ENCODE measurements around the gene TEX26. TPM values are rescaled to one million over a fixed set of nuclear protein-coding genes. Genes with fewer than 3 reads are reported as not detected.
A peak's percentile ranks its signal among the peaks of the same experiment; 100 is the strongest.

TEX26 gene
- total RNA-seq: not detected
- not detected for polyA plus RNA-seq

DNA sequence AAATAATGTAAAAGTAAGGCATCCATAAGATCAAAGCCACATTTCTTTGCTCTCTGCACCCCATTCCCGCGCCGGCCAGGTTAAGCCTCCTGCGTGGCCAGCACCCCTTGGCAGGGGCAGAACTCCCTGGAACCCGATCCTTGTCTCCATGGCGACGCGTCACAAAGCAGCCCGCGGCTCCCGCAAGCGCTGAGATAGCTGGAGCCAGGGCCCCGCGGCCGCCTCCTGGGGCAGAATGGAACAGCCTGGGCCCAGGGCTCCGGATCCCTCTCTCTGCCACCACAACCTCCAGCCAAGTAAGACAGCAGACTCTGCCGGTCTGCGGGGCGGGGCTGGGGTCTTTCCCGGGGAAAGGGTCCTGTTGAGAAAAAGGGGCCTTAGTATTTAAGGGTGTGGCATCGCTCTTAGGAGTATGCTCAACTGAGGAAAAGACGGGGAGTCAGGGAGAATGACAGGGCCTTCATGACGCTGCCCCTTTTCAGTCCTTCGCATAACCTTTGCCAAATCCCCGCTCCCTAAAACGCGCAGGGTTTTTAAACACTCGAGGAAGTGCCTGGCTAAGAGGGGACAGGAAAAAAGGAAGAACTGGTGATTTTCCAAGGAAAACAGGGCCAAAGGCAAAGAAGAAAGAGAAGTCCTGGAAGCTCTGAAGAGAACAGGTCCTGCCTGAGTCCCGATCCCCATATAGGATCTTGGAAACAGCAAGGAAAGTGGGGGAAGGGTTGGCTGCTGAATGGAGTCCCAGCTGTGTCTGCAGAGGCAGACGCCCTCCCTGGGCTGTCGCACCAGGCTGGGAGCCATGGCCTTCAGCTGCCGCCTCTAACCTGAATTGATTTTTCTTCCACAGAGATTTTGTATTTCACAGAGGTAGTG, at the start of gene TEX26:
Gene TEX26, plus strand, starts transcription at position 176 of the 873 bp plus-strand sequence. Its CDS starts 60 bp downstream, at position 236.
- Mint-ChIP-seq H3K9me3 (peaks cover 0 to 11% (median under 1%) of the 10 kb centered on the region in 8 donors), H3K4me3 (no peak within 1 kb of the TSS), H3K27ac (no peak within 1 kb of the TSS), H3K4me1 (no peaks in the 10 kb centered on the region), H3K27me3 (peaks cover 39 to 40% of the 10 kb centered on the region in 2 donors), H3K36me3 (no peaks in the 10 kb centered on the region)
- H3K4me3 ChIP-seq (ENCODE audit: low read length in 2 of 2): no peak within 1 kb of the TSS
- CTCF ChIA-PET (ENCODE audit: partially characterized antibody): no interaction called here
- no peak within 1 kb of the TSS for H3K27ac ChIP-seq (ENCODE audit: low read depth, low read length)
- no peaks in the 10 kb centered on the region for H3K9me3 ChIP-seq (ENCODE audit: control insufficient read depth in 1 of 2, low read length in 2 of 2)
- H3K36me3 ChIP-seq (ENCODE audit: insufficient read depth, low read length): no peaks in the 10 kb centered on the region
- no peaks in the 10 kb centered on the region for H3K27me3 ChIP-seq (ENCODE audit: insufficient read depth, low read length)
- no peaks in the 10 kb centered on the region for H3K4me1 ChIP-seq (ENCODE audit: insufficient read depth, low read length)
- POLR2A ChIA-PET (ENCODE audit: partially characterized antibody): no interaction called here
- DNase-seq: no peak
- intact Hi-C loops (cut with micrococcal nuclease): no loop called here

DNA sequence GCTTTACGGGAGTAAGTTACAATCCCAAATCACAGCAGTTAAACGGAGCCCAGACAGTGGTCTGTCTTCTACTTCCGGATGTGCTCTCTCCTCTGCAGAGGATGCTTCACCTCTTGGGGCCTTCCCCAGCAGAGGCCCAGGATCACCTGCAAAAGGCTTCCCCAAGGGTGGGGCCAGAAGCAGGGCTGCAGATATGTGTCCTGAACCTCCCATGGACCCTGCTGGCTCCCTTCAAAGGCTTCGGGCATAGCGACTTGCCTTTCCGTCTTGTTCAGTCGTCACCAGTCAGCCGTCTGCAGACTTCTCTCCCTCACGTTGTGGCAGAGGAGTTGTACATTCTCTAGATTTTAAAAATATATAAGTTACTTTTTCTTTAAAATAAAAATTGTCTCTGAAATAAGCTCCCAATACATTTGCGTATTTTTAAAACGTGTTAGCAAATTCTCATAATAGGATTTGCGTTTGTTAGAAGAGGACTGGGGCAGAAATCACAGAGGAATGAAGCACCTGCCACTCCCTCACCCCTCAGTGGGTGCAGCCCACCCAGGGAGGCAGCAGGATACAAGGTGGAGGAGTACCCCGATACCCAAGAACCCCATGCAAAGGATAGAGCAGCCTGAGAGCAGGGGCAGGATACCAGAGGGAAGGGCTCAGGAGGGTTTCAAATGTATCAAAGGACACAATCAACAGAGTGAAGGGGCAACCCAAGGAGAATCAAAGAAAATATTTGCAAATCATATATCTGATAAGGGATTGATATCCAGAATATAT, 49.3 kb upstream of the TEX26 start:
- no peak overlapping the region for H3K4me3 Mint-ChIP-seq
- intact Hi-C loops (cut with micrococcal nuclease): no loop called here
- CTCF ChIA-PET (ENCODE audit: partially characterized antibody): no interaction called here

DNA sequence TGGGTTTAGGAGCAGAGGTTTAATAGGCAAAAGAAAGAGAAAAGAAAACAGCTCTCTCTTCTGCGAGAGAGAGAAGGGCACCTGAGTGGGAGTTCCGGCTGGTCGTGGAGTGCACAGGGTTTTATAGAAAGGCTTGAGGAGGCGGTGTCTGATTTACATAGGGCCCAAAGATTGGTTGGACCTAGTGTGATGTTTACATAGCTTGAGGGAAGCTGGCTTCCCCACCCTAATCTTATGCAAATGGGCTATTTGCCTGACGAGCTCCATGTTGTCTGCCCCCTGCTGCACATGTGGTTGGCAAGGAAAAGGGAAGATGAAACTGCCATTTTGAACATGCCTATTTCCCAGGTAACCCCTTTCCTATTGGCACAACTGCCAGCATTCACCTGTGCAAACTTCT, 47.9 kb upstream of the TEX26 start:
- no peak overlapping the region for H3K27ac ChIP-seq (ENCODE audit: low read depth, low read length)
- Mint-ChIP-seq H3K27me3 (peaks cover 11 to 18% of the 10 kb centered on the region in 2 donors), H3K27ac (no peak overlapping the region), H3K36me3 (peaks cover 2 to 7% of the 10 kb centered on the region in 2 donors), H3K9me3 (peaks cover 0 to 39% (median 20%) of the 10 kb centered on the region in 8 donors), H3K4me1 (peaks cover 0 to 6% (median under 1%) of the 10 kb centered on the region in 4 donors), H3K4me3 (no peak overlapping the region)
- H3K4me3 ChIP-seq (ENCODE audit: low read length in 2 of 2): no peak overlapping the region
- ChIA-PET POLR2A (ENCODE audit: partially characterized antibody) (no interaction called here), CTCF (ENCODE audit: partially characterized antibody) (interaction anchor here (0.8 kb wide), 1 partner anchor 8 kb away, joined by 3 read pairs; no protein-coding TSS in a partner anchor)
- no peaks in the 10 kb centered on the region for H3K4me1 ChIP-seq (ENCODE audit: insufficient read depth, low read length)
- H3K27me3 ChIP-seq (ENCODE audit: insufficient read depth, low read length): no peaks in the 10 kb centered on the region
- no peaks in the 10 kb centered on the region for H3K9me3 ChIP-seq (ENCODE audit: control insufficient read depth in 1 of 2, low read length in 2 of 2)
- no peak for DNase-seq
- intact Hi-C loops (cut with micrococcal nuclease): no loop called here
- H3K36me3 ChIP-seq (ENCODE audit: insufficient read depth, low read length): no peaks in the 10 kb centered on the region

More for the DNA sequence above, 49.3 kb upstream of the TEX26 start:
- no peaks in the 10 kb centered on the region for H3K9me3 ChIP-seq (ENCODE audit: control insufficient read depth in 1 of 2, low read length in 2 of 2)
- POLR2A ChIA-PET (ENCODE audit: partially characterized antibody): no interaction called here
- no peaks in the 10 kb centered on the region for H3K27me3 ChIP-seq (ENCODE audit: insufficient read depth, low read length)
- Mint-ChIP-seq H3K27me3 (peaks cover 10 to 17% of the 10 kb centered on the region in 2 donors), H3K36me3 (peaks cover 2 to 7% of the 10 kb centered on the region in 2 donors), H3K27ac (no peak overlapping the region), H3K4me1 (peaks cover 0 to 6% (median under 1%) of the 10 kb centered on the region in 4 donors), H3K9me3 (peaks cover 0 to 36% (median 19%) of the 10 kb centered on the region in 8 donors)
- no peaks in the 10 kb centered on the region for H3K36me3 ChIP-seq (ENCODE audit: insufficient read depth, low read length)
- no peak for DNase-seq
- no peak overlapping the region for H3K4me3 ChIP-seq (ENCODE audit: low read length in 2 of 2)
- H3K27ac ChIP-seq (ENCODE audit: low read depth, low read length): no peak overlapping the region
- H3K4me1 ChIP-seq (ENCODE audit: insufficient read depth, low read length): no peaks in the 10 kb centered on the region

DNA sequence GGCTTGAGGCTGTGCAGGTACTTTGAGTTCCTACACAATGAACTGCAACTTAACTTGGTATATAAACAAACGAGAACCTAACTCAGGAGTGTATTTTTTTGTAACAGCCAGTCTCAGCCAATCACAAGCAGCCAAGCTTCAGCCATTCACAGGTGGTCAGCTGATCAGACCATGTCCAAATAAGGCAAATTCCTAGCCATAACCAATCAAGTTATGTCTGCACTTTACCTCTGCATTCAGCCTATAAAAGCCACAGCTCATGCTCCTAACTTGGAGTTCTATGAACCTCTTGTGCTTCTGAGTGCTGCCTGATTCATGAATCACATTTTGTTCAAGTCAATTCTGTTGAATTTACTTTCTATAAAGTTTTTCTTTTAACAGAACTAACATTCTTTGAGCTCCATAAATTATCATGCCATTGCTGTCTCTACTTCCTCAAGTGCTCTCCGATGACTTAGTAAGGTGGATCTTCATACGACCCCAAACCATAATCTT, 43.2 kb upstream of the TEX26 start:
- Mint-ChIP-seq H3K9me3 (peaks cover 0 to 29% (median 13%) of the 10 kb centered on the region in 8 donors), H3K27me3 (peaks cover 9 to 15% of the 10 kb centered on the region in 2 donors), H3K27ac (no peak overlapping the region), H3K36me3 (peaks cover 0 to 2% of the 10 kb centered on the region in 2 donors), H3K4me3 (no peak overlapping the region), H3K4me1 (peaks cover 0 to 6% (median under 1%) of the 10 kb centered on the region in 4 donors)
- Histone ChIP-seq H3K9me3 (ENCODE audit: control insufficient read depth in 1 of 2, low read length in 2 of 2) (no peaks in the 10 kb centered on the region), H3K4me1 (ENCODE audit: insufficient read depth, low read length) (no peaks in the 10 kb centered on the region), H3K27me3 (ENCODE audit: insufficient read depth, low read length) (no peaks in the 10 kb centered on the region), H3K27ac (ENCODE audit: low read depth, low read length) (no peak overlapping the region), H3K36me3 (ENCODE audit: insufficient read depth, low read length) (no peaks in the 10 kb centered on the region), H3K4me3 (ENCODE audit: low read length in 2 of 2) (no peak overlapping the region)
- no peak for DNase-seq
- ChIA-PET POLR2A (ENCODE audit: partially characterized antibody) (no interaction called here), CTCF (ENCODE audit: partially characterized antibody) (interaction anchor here (1.1 kb wide), 1 partner anchor 24 kb away, joined by 4 read pairs; no protein-coding TSS in a partner anchor)
- intact Hi-C loops (cut with micrococcal nuclease): no loop called here

DNA sequence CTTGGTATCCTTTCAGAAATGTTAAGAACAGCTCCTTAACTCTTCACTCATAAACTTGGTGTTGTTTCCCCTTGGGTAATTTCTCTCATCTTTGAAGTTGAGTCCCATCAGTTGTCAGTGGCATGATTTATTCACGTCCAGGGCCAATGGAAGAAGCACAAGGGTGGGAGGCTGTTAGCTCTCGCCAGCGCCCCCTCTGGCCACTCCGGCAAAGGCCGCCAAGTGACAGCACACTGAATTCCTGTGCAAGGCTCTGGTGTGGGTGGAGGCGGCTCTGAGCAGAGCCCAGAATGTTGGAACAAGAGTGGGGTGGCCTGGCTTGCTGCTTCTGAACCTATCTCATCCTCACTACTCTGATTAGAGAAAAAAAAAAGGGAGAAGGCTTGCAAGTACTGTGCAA, 39.5 kb upstream of the TEX26 start:
- Histone ChIP-seq H3K27me3 (ENCODE audit: insufficient read depth, low read length) (no peaks in the 10 kb centered on the region), H3K27ac (ENCODE audit: low read depth, low read length) (no peak overlapping the region), H3K4me1 (ENCODE audit: insufficient read depth, low read length) (no peaks in the 10 kb centered on the region), H3K9me3 (ENCODE audit: control insufficient read depth in 1 of 2, low read length in 2 of 2) (no peaks in the 10 kb centered on the region), H3K36me3 (ENCODE audit: insufficient read depth, low read length) (no peaks in the 10 kb centered on the region), H3K4me3 (ENCODE audit: low read length in 2 of 2) (no peak overlapping the region)
- Mint-ChIP-seq H3K36me3 (no peaks in the 10 kb centered on the region), H3K27me3 (peaks cover 16 to 17% of the 10 kb centered on the region in 2 donors), H3K9me3 (peaks cover 0 to 8% (median 1%) of the 10 kb centered on the region in 8 donors), H3K4me1 (no peaks in the 10 kb centered on the region), H3K27ac (no peak overlapping the region), H3K4me3 (peak overlapping the region in 1 of 8 donors; percentile 55)
- ChIA-PET CTCF (ENCODE audit: partially characterized antibody) (interaction anchor here (0.7 kb wide), 1 partner anchor 9 kb away, joined by 3 read pairs; no protein-coding TSS in a partner anchor), POLR2A (ENCODE audit: partially characterized antibody) (no interaction called here)
- intact Hi-C loops (cut with micrococcal nuclease): no loop called here
- no peak for DNase-seq

DNA sequence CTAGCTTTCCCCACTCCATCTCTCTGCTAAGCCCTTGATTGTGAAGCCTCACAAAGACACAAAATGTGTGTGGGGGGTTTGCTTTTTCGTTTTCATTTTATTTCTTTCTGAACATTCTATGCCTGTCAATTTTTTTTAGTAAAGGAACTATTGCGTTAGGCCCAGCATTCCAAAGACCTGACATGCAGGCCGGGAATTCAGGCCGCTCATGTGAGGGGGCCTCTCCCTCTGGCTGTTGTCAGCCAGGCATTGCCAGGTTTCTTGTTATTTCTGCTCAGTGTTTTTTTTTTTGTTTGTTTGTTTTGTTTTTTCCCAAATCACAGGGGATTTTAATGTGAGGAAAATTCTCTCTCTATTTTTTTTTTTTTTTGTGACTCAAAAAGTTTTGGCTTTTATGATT, 36.7 kb upstream of the TEX26 start:
- H3K4me3 Mint-ChIP-seq: no peak overlapping the region
- DNase-seq: no peak
- peaks cover 0 to 3% (median 0%) of the 10 kb centered on the region in 8 donors for H3K9me3 Mint-ChIP-seq
- CTCF ChIA-PET (ENCODE audit: partially characterized antibody): no interaction called here
- H3K36me3 Mint-ChIP-seq: no peaks in the 10 kb centered on the region
- no peaks in the 10 kb centered on the region for H3K4me1 ChIP-seq (ENCODE audit: insufficient read depth, low read length)
- no peak overlapping the region for H3K27ac Mint-ChIP-seq
- POLR2A ChIA-PET (ENCODE audit: partially characterized antibody): no interaction called here
- no peaks in the 10 kb centered on the region for H3K36me3 ChIP-seq (ENCODE audit: insufficient read depth, low read length)
- H3K27me3 Mint-ChIP-seq: peaks cover 18 to 30% of the 10 kb centered on the region in 2 donors
- H3K27ac ChIP-seq (ENCODE audit: low read depth, low read length): no peak overlapping the region
- H3K27me3 ChIP-seq (ENCODE audit: insufficient read depth, low read length): no peaks in the 10 kb centered on the region
- H3K4me1 Mint-ChIP-seq: peaks cover 0 to 11% (median 2%) of the 10 kb centered on the region in 4 donors
- no peaks in the 10 kb centered on the region for H3K9me3 ChIP-seq (ENCODE audit: control insufficient read depth in 1 of 2, low read length in 2 of 2)
- intact Hi-C loops (cut with micrococcal nuclease): no loop called here
- no peak overlapping the region for H3K4me3 ChIP-seq (ENCODE audit: low read length in 2 of 2)

DNA sequence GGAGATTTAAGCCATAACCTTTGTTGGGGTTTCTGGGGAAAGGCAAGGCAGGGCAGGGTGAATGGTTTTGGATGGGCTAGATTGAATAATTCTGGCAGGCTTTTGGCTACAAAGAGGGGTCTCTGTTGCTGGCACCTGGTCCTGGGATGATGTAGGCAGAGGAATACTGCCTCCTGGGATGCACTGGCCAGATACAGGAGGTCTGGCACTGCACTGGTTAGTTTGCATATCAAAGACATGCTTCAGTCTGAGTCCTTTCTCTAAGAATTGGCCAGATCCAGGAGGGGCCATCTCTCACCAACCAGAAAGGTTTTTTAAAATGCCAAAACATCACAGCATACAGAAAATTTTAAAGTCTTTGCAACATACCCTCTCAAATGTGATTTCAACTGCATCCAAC, 34.4 kb upstream of the TEX26 start:
- H3K27ac Mint-ChIP-seq: no peak overlapping the region
- H3K4me3 Mint-ChIP-seq: no peak overlapping the region
- peaks cover 0 to 3% (median 0%) of the 10 kb centered on the region in 8 donors for H3K9me3 Mint-ChIP-seq
- intact Hi-C loops (cut with micrococcal nuclease): no loop called here
- no peaks in the 10 kb centered on the region for H3K36me3 Mint-ChIP-seq
- Histone ChIP-seq H3K27ac (ENCODE audit: low read depth, low read length) (no peak overlapping the region), H3K4me1 (ENCODE audit: insufficient read depth, low read length) (no peaks in the 10 kb centered on the region), H3K27me3 (ENCODE audit: insufficient read depth, low read length) (no peaks in the 10 kb centered on the region), H3K4me3 (ENCODE audit: low read length in 2 of 2) (no peak overlapping the region), H3K36me3 (ENCODE audit: insufficient read depth, low read length) (no peaks in the 10 kb centered on the region), H3K9me3 (ENCODE audit: control insufficient read depth in 1 of 2, low read length in 2 of 2) (no peaks in the 10 kb centered on the region)
- ChIA-PET POLR2A (ENCODE audit: partially characterized antibody) (no interaction called here), CTCF (ENCODE audit: partially characterized antibody) (interaction anchor here (1.2 kb wide), 1 partner anchor 33 kb away, joined by 5 read pairs; no protein-coding TSS in a partner anchor)
- no peak for DNase-seq
- peaks cover 0 to 13% (median 3%) of the 10 kb centered on the region in 4 donors for H3K4me1 Mint-ChIP-seq
- H3K27me3 Mint-ChIP-seq: peaks cover 17 to 39% of the 10 kb centered on the region in 2 donors

Data from CD4-positive, alpha-beta memory T cell (primary cell).